SJCRH30 (cell line): Measurements from ENCODE around the gene SPRR2G. TPM values are rescaled to one million over a fixed set of nuclear protein-coding genes. Genes with fewer than 3 reads are reported as not detected.
"Not testable (repeated sequence)": the region's sequence is repeated elsewhere in the genome, so short reads cannot be mapped to it uniquely, and the experiment has no call there.

ENCODE experiments used
- DNase-seq, 2 experiments: peaks; one replicate each; pipeline ENCODE4 v3.0.0-alpha.2; 2015 to 2020
- H3K27ac ChIP-seq: fragments of 250-450 bp; sonication (Bioruptor Pico); 2 replicates; pipeline ENCODE4 v1.5.1; 2020; ENCODE audit warnings: mild to moderate bottlenecking, moderate library complexity
- H3K27me3 ChIP-seq: fragments of 250-450 bp; sonication (Bioruptor Pico); 2 replicates; pipeline ENCODE4 v1.5.1; 2020; ENCODE audit warnings: mild to moderate bottlenecking, moderate library complexity
- H3K36me3 ChIP-seq: fragments of 250-450 bp; sonication (Bioruptor Pico); 2 replicates; pipeline ENCODE4 v1.5.1; 2020; ENCODE audit warnings: mild to moderate bottlenecking, moderate library complexity
- H3K4me1 ChIP-seq: fragments of 250-450 bp; sonication (Bioruptor Pico); 2 replicates; pipeline ENCODE4 v1.5.1; 2020; ENCODE audit warnings: mild to moderate bottlenecking, moderate library complexity
- H3K4me3 ChIP-seq: fragments of 250-450 bp; sonication (Bioruptor Pico); 2 replicates; pipeline ENCODE4 v1.5.1; 2020; ENCODE audit warnings: mild to moderate bottlenecking, moderate library complexity
- H3K9me3 ChIP-seq: fragments of 250-450 bp; sonication (Bioruptor Pico); replicated peaks from 2 replicates; pipeline ENCODE4 v1.5.1; 2020; ENCODE audit warnings: mild to moderate bottlenecking, moderate library complexity
- total RNA-seq: library from RNA; depleted of rRNA; stranded (reverse); fragments of >200 nt; shearing (Covaris generic); gene quantifications from 2 replicates; pipeline ENCODE4 v1.2.3, GENCODE V29; 2014; rRNA removed

Gene SPRR2G
- total RNA-seq, 1 experiment from 2014 or later, result not detected

GRCh38 chr1:153128688-153129087 is 22.0 kb downstream of the SPRR2G start:
- not testable (repeated sequence) for H3K36me3 ChIP-seq, H3K9me3 ChIP-seq, H3K27ac ChIP-seq, DNase-seq, H3K27me3 ChIP-seq, H3K4me1 ChIP-seq, H3K4me3 ChIP-seq

GRCh38 chr1:153127296-153127695 is 23.4 kb downstream of the SPRR2G start:
- Histone ChIP-seq H3K4me1 (peaks cover 12% of the 10 kb centered on the region), H3K36me3 (no peaks in the 10 kb centered on the region), H3K27ac (no peak overlapping the region), H3K4me3 (no peak overlapping the region), H3K9me3 (peaks cover 4% of the 10 kb centered on the region; the same call in 1 of the 2 replicates), H3K27me3 (no peaks in the 10 kb centered on the region)
- DNase-seq, result no peak

- H3K36me3 ChIP-seq, result no peaks in the 10 kb centered on the region
- no peak overlapping the region for H3K4me3 ChIP-seq
- peaks cover 13% of the 10 kb centered on the region for H3K4me1 ChIP-seq
- DNase-seq, result no peak
- H3K27ac ChIP-seq, result no peak overlapping the region
- peaks cover 4% of the 10 kb centered on the region; the same call in 1 of the 2 replicates for H3K9me3 ChIP-seq
- no peaks in the 10 kb centered on the region for H3K27me3 ChIP-seq
These were observed 25.2 kb downstream of the SPRR2G start for GRCh38 chr1:153125536-153125935.

GRCh38 chr1:153123793-153124192 is 26.9 kb downstream of the SPRR2G start:
- not testable (repeated sequence) for H3K36me3 ChIP-seq, H3K27me3 ChIP-seq, H3K4me3 ChIP-seq, H3K9me3 ChIP-seq
- peak in 1 of 2 experiments; percentile 16 for DNase-seq
- Histone ChIP-seq H3K4me1 (peaks cover 13% of the 10 kb centered on the region), H3K27ac (peak overlapping the region; percentile 95)

- Histone ChIP-seq H3K4me1 (peaks cover 13% of the 10 kb centered on the region), H3K4me3 (0 out of 2 replicates have a peak overlapping the region, but pooled peaks have one; percentile 16), H3K9me3 (peaks cover 4% of the 10 kb centered on the region; the same call in 1 of the 2 replicates), H3K27me3 (no peaks in the 10 kb centered on the region), H3K36me3 (no peaks in the 10 kb centered on the region), H3K27ac (peak overlapping the region; percentile 95)
- peak; percentile 93 to 97 for DNase-seq
These were observed 27.8 kb downstream of the SPRR2G start for GRCh38 chr1:153122831-153123421.

- Histone ChIP-seq H3K27me3 (no peaks in the 10 kb centered on the region), H3K27ac (no peak overlapping the region), H3K4me3 (no peak overlapping the region), H3K36me3 (no peaks in the 10 kb centered on the region), H3K9me3 (peaks cover 4% of the 10 kb centered on the region; the same call in 1 of the 2 replicates), H3K4me1 (peaks cover 13% of the 10 kb centered on the region)
- no peak for DNase-seq
These were observed 29.7 kb downstream of the SPRR2G start for GRCh38 chr1:153120945-153121344.

- H3K4me1 ChIP-seq, result peaks cover 13% of the 10 kb centered on the region
- H3K27me3 ChIP-seq, result no peaks in the 10 kb centered on the region
- no peaks in the 10 kb centered on the region for H3K36me3 ChIP-seq
- H3K4me3 ChIP-seq, result no peak overlapping the region
- no peak overlapping the region for H3K27ac ChIP-seq
- DNase-seq, result no peak
- 0 out of 2 replicates have a peak, but pooled peaks cover 4% of the 10 kb centered on the region for H3K9me3 ChIP-seq
These were observed 31.2 kb downstream of the SPRR2G start for GRCh38 chr1:153119491-153119971.

GRCh38 chr1:153115264-153115663 is 35.4 kb downstream of the SPRR2G start:
- not testable (repeated sequence) for H3K4me1 ChIP-seq, H3K27me3 ChIP-seq, H3K4me3 ChIP-seq, H3K9me3 ChIP-seq, H3K36me3 ChIP-seq, H3K27ac ChIP-seq, DNase-seq

GRCh38 chr1:153113416-153113815 is 37.3 kb downstream of the SPRR2G start, which contains the start of gene SPRR2F:
TSS of gene SPRR2F (minus strand) at chr1:153113516. CDS start at chr1:153112733, 783 bp downstream.
- Histone ChIP-seq H3K9me3 (no peaks in the 10 kb centered on the region), H3K27ac (no peak within 1 kb of the TSS), H3K36me3 (no peaks in the 10 kb centered on the region), H3K4me3 (no peak within 1 kb of the TSS), H3K4me1 (no peaks in the 10 kb centered on the region; the same call in 1 of the 2 replicates), H3K27me3 (no peaks in the 10 kb centered on the region)
- no peak for DNase-seq

GRCh38 chr1:153112454-153112853 is 38.2 kb downstream of the SPRR2G start:
- H3K9me3 ChIP-seq, H3K36me3 ChIP-seq, H3K4me3 ChIP-seq, DNase-seq, H3K4me1 ChIP-seq, H3K27me3 ChIP-seq, H3K27ac ChIP-seq: not testable (repeated sequence)

GRCh38 chr1:153100245-153100644 is 50.4 kb downstream of the SPRR2G start:
- DNase-seq, result no peak
- no peaks in the 10 kb centered on the region for H3K27me3 ChIP-seq
- H3K4me1 ChIP-seq, result no peaks in the 10 kb centered on the region
- no peak overlapping the region for H3K4me3 ChIP-seq
- H3K9me3 ChIP-seq, result no peaks in the 10 kb centered on the region
- H3K27ac ChIP-seq, result no peak overlapping the region
- no peaks in the 10 kb centered on the region for H3K36me3 ChIP-seq

Other genes starting within 250 kb of the SPRR2G start
- gene IVL, start 242.3 kb downstream of the SPRR2G start, total RNA-seq, result not detected in 2 replicates
- not detected in 2 replicates for gene SPRR5, start 203.7 kb downstream of the SPRR2G start, total RNA-seq
- not detected in 2 replicates for gene SPRR4, start 180.2 kb downstream of the SPRR2G start, total RNA-seq
- not detected in 2 replicates for gene SPRR1A, start 166.8 kb downstream of the SPRR2G start, total RNA-seq
- gene SPRR3, start 149.1 kb downstream of the SPRR2G start, total RNA-seq, result not detected in 2 replicates
- not detected in 2 replicates for gene SPRR1B, start 119.7 kb downstream of the SPRR2G start, total RNA-seq
- gene SPRR2D, start 109.8 kb downstream of the SPRR2G start, total RNA-seq, result not detected in 2 replicates
- gene SPRR2A, start 93.4 kb downstream of the SPRR2G start, total RNA-seq, result not detected in 2 replicates
- not detected in 2 replicates for gene SPRR2B, start 79.3 kb downstream of the SPRR2G start, total RNA-seq
- gene SPRR2E, start 56.4 kb downstream of the SPRR2G start, total RNA-seq, result not detected in 2 replicates
- gene SPRR2F, start 37.4 kb downstream of the SPRR2G start, total RNA-seq, result not detected in 2 replicates
- not detected in 2 replicates for gene LELP1, start 52.5 kb upstream of the SPRR2G start, total RNA-seq
- gene PRR9, start 66.7 kb upstream of the SPRR2G start, total RNA-seq, result not detected in 2 replicates
- gene LORICRIN, start 108.8 kb upstream of the SPRR2G start, total RNA-seq, result not detected in 2 replicates
- not detected in 2 replicates for gene PGLYRP3, start 162.1 kb upstream of the SPRR2G start, total RNA-seq
- not detected in 2 replicates for gene PGLYRP4, start 198.0 kb upstream of the SPRR2G start, total RNA-seq
- not detected in 2 replicates for gene S100A9, start 207.0 kb upstream of the SPRR2G start, total RNA-seq
- gene S100A12, start 224.7 kb upstream of the SPRR2G start, total RNA-seq, result not detected in 2 replicates
- not detected in 2 replicates for gene S100A8, start 240.2 kb upstream of the SPRR2G start, total RNA-seq